GM18519 (cell line): Measurements from ENCODE around the gene MAD1L1.
"Not testable (repeated sequence)": the region's sequence is repeated elsewhere in the genome, so short reads cannot be mapped to it uniquely, and the experiment has no call there.

ENCODE experiments used
- ATAC-seq: cut with Tn5 transposase; IDR thresholded peaks from one replicate; pipeline ENCODE4 v1.9.1; 2021; ENCODE audit warnings: mild to moderate bottlenecking, moderate library complexity; ENCODE audit not compliant: unreplicated experiment, low FRiP score

Gene MAD1L1

GRCh38 chr7:2232766-2233520 is at the start of gene MAD1L1:
Gene MAD1L1, minus strand, starts transcription at chr7:2232945. Its CDS starts 2,812 bp downstream, at chr7:2230133.
- peak; percentile 33 for ATAC-seq

- ATAC-seq = no peak
Observed at GRCh38 chr7:2282185-2282751, 49.5 kb upstream of the MAD1L1 start.

GRCh38 chr7:2281541-2281940 is 48.8 kb upstream of the MAD1L1 start:
- no peak for ATAC-seq

GRCh38 chr7:2280424-2280823 is 47.7 kb upstream of the MAD1L1 start:
- ATAC-seq = no peak

- no peak for ATAC-seq
Observed at GRCh38 chr7:2279896-2280295, 47.2 kb upstream of the MAD1L1 start.

GRCh38 chr7:2278026-2278425 is 45.3 kb upstream of the MAD1L1 start:
- ATAC-seq = no peak

GRCh38 chr7:2276107-2276506 is 43.4 kb upstream of the MAD1L1 start:
- ATAC-seq = no peak

- ATAC-seq = no peak
Observed at GRCh38 chr7:2275101-2275500, 42.4 kb upstream of the MAD1L1 start.

- ATAC-seq = no peak
Observed at GRCh38 chr7:2274666-2275065, 41.9 kb upstream of the MAD1L1 start.

GRCh38 chr7:2273866-2274265 is 41.1 kb upstream of the MAD1L1 start:
- no peak for ATAC-seq

GRCh38 chr7:2272031-2272430 is 39.3 kb upstream of the MAD1L1 start:
- no peak for ATAC-seq

- no peak for ATAC-seq
Observed at GRCh38 chr7:2271273-2272026, 38.7 kb upstream of the MAD1L1 start.

GRCh38 chr7:2270495-2270894 is 37.8 kb upstream of the MAD1L1 start:
- ATAC-seq = no peak

- ATAC-seq = no peak
Observed at GRCh38 chr7:2269991-2270460, 37.3 kb upstream of the MAD1L1 start.

GRCh38 chr7:2269089-2269990 is 36.6 kb upstream of the MAD1L1 start:
- ATAC-seq = not testable (repeated sequence)

GRCh38 chr7:2266911-2267310 is 34.2 kb upstream of the MAD1L1 start:
- no peak for ATAC-seq

- no peak for ATAC-seq
Observed at GRCh38 chr7:2264158-2264557, 31.4 kb upstream of the MAD1L1 start.

GRCh38 chr7:2263176-2263575 is 30.4 kb upstream of the MAD1L1 start:
- no peak for ATAC-seq

GRCh38 chr7:2261611-2262010 is 28.9 kb upstream of the MAD1L1 start:
- ATAC-seq = no peak

- no peak for ATAC-seq
Observed at GRCh38 chr7:2260820-2261219, 28.1 kb upstream of the MAD1L1 start.
